Loucy (cell line): ENCODE measurements around the gene ZRANB1.

Experiments
- H2AFZ ChIP-seq: fragments of 200-600 bp; sonication (generic); 2 replicates; pipeline ENCODE4 v1.6.0; 2016; ENCODE audit warnings: antibody characterized with exemption, mild to moderate bottlenecking, low read length, moderate library complexity
- H3F3A ChIP-seq: fragments of 200-600 bp; 2 replicates; pipeline ENCODE4 v1.6.0; 2016; ENCODE audit warnings: antibody characterized with exemption, low read depth, mild to moderate bottlenecking
- H3K27me3 ChIP-seq: fragments of 200-600 bp; sonication (generic); 2 replicates; pipeline ENCODE4 v1.6.1; 2014; ENCODE audit warnings: low read length, mild to moderate bottlenecking; ENCODE audit not compliant: insufficient read depth, poor library complexity, severe bottlenecking
- H3K36me3 ChIP-seq: fragments of 200-600 bp; sonication (generic); 2 replicates; pipeline ENCODE4 v1.6.1; 2016; ENCODE audit warnings: low read length; ENCODE audit not compliant: insufficient read depth
- H3K4me1 ChIP-seq: fragments of 200-600 bp; sonication (generic); 2 replicates; pipeline ENCODE4 v1.5.1; 2014; ENCODE audit warnings: low read length, mild to moderate bottlenecking; ENCODE audit not compliant: insufficient read depth, poor library complexity, severe bottlenecking
- H3K4me2 ChIP-seq: fragments of 200-600 bp; sonication (generic); 2 replicates; pipeline ENCODE4 v1.6.0; 2014; ENCODE audit warnings: antibody characterized with exemption, low read length, low read depth, mild to moderate bottlenecking; ENCODE audit not compliant: poor library complexity, severe bottlenecking
- H3K4me3 ChIP-seq: fragments of 200-600 bp; sonication (generic); 2 replicates; pipeline ENCODE4 v1.5.1; 2014; ENCODE audit warnings: low read length, mild to moderate bottlenecking, mixed read lengths; ENCODE audit not compliant: poor library complexity, severe bottlenecking
- H3K79me2 ChIP-seq: fragments of 200-600 bp; sonication (generic); 2 replicates; pipeline ENCODE4 v1.6.1; 2014; ENCODE audit warnings: low read length; ENCODE audit not compliant: insufficient read depth
- H3K9ac ChIP-seq: fragments of 200-600 bp; sonication (generic); 2 replicates; pipeline ENCODE4 v1.6.0; 2014; ENCODE audit warnings: mild to moderate bottlenecking, low read depth, low read length, moderate library complexity; ENCODE audit not compliant: poor library complexity, severe bottlenecking
- H3K9me2 ChIP-seq: fragments of 200-600 bp; sonication (generic); replicated peaks from 2 replicates; pipeline ENCODE4 v1.6.1; 2016; ENCODE audit warnings: low read depth, low read length, mixed read lengths
- H3K9me3 ChIP-seq: fragments of 200-600 bp; sonication (generic); 2 replicates; pipeline ENCODE4 v1.6.1; 2014; ENCODE audit warnings: mild to moderate bottlenecking, antibody characterized with exemption, low read length, low read depth; ENCODE audit not compliant: insufficient read depth
- H4K20me1 ChIP-seq: fragments of 200-600 bp; sonication (generic); 2 replicates; pipeline ENCODE4 v1.6.0; 2014; ENCODE audit warnings: antibody characterized with exemption, low read length, mild to moderate bottlenecking; ENCODE audit not compliant: insufficient read depth, poor library complexity, severe bottlenecking
- EZH2phosphoT487 ChIP-seq: fragments of 200-600 bp; IDR thresholded peaks from 2 replicates; pipeline ENCODE4 v1.6.1; 2018; ENCODE audit warnings: antibody characterized with exemption, mild to moderate bottlenecking, moderate library complexity, borderline replicate concordance
- TF ChIP-seq, protein P1 (sequence below): fragments of 200-600 bp; sonication (generic); conservative IDR thresholded peaks from 2 replicates; pipeline ENCODE4 v1.5.1; 2014; ENCODE audit warnings: mild to moderate bottlenecking, antibody characterized with exemption, low read length

ZRANB1 gene

DNA sequence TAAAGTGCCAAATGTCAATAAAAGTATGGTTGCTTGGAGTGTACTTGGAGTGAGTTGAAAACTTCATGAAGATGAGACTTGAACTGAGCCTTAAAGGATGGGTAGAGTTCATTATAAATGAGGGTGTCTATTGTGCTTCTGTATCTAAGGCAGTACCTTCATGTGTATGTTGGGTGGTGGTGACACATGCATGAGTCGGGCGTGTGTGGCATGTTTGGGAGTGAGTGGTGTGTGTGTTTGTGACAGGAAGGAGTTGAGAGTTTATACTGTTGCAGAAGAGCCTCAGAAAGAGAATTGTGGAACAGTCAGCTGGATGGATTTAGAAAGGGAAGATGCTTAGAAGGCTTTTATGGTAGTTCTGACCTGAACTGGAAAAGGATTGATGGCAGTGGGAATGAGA lies 6.0 kb upstream of the ZRANB1 start:
- Histone ChIP-seq H3K36me3 (no peaks in the 10 kb centered on the region), H2AFZ (no peak overlapping the region), H4K20me1 (peaks cover 52% of the 10 kb centered on the region), H3K9me3 (0 out of 2 replicates have a peak, but pooled peaks cover 4% of the 10 kb centered on the region), H3F3A (no peaks in the 10 kb centered on the region), H3K4me1 (no peaks in the 10 kb centered on the region), H3K4me2 (no peak overlapping the region), H3K9me2 (no peaks in the 10 kb centered on the region), H3K9ac (no peak overlapping the region), H3K79me2 (peaks cover 97% of the 10 kb centered on the region), H3K4me3 (no peak overlapping the region), H3K27me3 (no peaks in the 10 kb centered on the region)
- TF ChIP-seq, protein P1, sequence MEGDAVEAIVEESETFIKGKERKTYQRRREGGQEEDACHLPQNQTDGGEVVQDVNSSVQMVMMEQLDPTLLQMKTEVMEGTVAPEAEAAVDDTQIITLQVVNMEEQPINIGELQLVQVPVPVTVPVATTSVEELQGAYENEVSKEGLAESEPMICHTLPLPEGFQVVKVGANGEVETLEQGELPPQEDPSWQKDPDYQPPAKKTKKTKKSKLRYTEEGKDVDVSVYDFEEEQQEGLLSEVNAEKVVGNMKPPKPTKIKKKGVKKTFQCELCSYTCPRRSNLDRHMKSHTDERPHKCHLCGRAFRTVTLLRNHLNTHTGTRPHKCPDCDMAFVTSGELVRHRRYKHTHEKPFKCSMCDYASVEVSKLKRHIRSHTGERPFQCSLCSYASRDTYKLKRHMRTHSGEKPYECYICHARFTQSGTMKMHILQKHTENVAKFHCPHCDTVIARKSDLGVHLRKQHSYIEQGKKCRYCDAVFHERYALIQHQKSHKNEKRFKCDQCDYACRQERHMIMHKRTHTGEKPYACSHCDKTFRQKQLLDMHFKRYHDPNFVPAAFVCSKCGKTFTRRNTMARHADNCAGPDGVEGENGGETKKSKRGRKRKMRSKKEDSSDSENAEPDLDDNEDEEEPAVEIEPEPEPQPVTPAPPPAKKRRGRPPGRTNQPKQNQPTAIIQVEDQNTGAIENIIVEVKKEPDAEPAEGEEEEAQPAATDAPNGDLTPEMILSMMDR = no peak
- no peak for TF ChIP-seq EZH2phosphoT487

DNA sequence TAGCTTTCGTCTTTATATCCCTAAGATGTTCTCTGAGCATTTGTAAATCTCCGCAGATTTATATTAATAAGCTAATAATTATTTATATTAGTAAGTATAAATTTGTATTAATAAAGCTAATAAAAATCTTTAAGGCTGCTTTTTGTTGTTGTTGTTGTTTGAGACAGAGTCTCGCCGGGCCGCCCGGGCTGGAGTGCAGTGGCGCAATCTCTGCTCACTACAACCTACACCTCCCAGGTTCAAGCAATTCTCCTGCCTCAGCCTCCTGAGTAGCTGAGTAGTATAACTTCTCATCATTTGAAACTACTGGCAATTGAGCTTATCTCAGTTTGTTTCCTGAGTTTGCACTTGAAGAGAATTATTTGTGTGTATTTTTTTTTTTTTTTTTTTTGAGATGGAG lies 5.1 kb upstream of the ZRANB1 start:
- Histone ChIP-seq H3K9ac (no peak overlapping the region), H3K4me3 (no peak overlapping the region), H3F3A (no peaks in the 10 kb centered on the region), H2AFZ (no peak overlapping the region), H3K4me2 (no peak overlapping the region), H3K27me3 (no peaks in the 10 kb centered on the region), H3K79me2 (peaks cover 95% of the 10 kb centered on the region), H3K9me3 (0 out of 2 replicates have a peak, but pooled peaks cover 4% of the 10 kb centered on the region), H4K20me1 (peaks cover 59% of the 10 kb centered on the region), H3K4me1 (peaks cover 1% of the 10 kb centered on the region), H3K9me2 (no peaks in the 10 kb centered on the region), H3K36me3 (no peaks in the 10 kb centered on the region)
- TF ChIP-seq EZH2phosphoT487 = no peak
- TF ChIP-seq, protein P1 = no peak

DNA sequence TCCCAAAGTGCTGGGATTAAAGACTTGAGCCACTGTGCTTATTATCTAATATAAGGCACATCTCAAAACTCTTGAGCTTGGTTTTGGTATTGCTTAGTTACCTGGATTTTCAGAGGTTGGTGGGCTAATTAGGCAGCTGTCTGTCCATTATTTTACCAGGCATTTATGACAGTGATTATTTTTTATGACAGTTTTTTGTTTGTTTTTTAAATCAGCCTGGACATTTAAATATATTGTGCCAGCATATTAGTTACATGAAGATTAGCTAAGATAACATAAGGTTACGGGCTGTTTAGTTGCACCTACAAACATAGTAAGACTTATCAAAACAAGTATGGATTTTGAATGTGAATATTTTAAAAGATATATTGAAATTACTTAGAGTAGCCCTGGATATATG lies 2.6 kb upstream of the ZRANB1 start:
- H3K4me2 ChIP-seq = no peak overlapping the region
- H3K9me3 ChIP-seq = no peaks in the 10 kb centered on the region
- H4K20me1 ChIP-seq = peaks cover 79% of the 10 kb centered on the region
- H3K4me3 ChIP-seq = no peak overlapping the region
- H2AFZ ChIP-seq = no peak overlapping the region
- H3K79me2 ChIP-seq = peaks cover 96% of the 10 kb centered on the region
- H3F3A ChIP-seq = no peaks in the 10 kb centered on the region
- no peak overlapping the region for H3K9ac ChIP-seq
- no peaks in the 10 kb centered on the region for H3K27me3 ChIP-seq
- TF ChIP-seq, protein P1 = no peak
- TF ChIP-seq EZH2phosphoT487 = no peak
- H3K4me1 ChIP-seq = peaks cover 8% of the 10 kb centered on the region
- peaks cover 8% of the 10 kb centered on the region; the same call in 1 of the 2 replicates for H3K36me3 ChIP-seq
- H3K9me2 ChIP-seq = no peaks in the 10 kb centered on the region
